SU-DHL-6 (cell line): Measurements from ENCODE around the gene MAP3K19.
"Not testable (repeated sequence)": the region's sequence is repeated elsewhere in the genome, so short reads cannot be mapped to it uniquely, and the experiment has no call there.

Experiments used
- H2AFZ ChIP-seq: fragments of 200-600 bp; sonication (generic); 2 replicates; pipeline ENCODE4 v1.6.1; 2014; ENCODE audit warnings: low read depth, mild to moderate bottlenecking, moderate library complexity, mixed read lengths, antibody characterized with exemption, low read length; ENCODE audit not compliant: severe bottlenecking
- H3F3A ChIP-seq: fragments of 200-600 bp; shearing (Covaris generic); 2 replicates; pipeline ENCODE4 v1.6.0; 2016; ENCODE audit warnings: antibody characterized with exemption, mild to moderate bottlenecking; ENCODE audit not compliant: insufficient read depth
- H3K27ac ChIP-seq: fragments of 200-600 bp; sonication (generic); 2 replicates; pipeline ENCODE4 v1.5.1; 2016; ENCODE audit warnings: low read depth, mild to moderate bottlenecking, low read length, moderate library complexity, mixed read lengths
- H3K27me3 ChIP-seq: fragments of 200-600 bp; sonication (generic), shearing (Covaris generic); 2 replicates; pipeline ENCODE4 v1.6.0; 2014; ENCODE audit warnings: mild to moderate bottlenecking, low read length
- H3K36me3 ChIP-seq: fragments of 200-600 bp; sonication (generic); 2 replicates; pipeline ENCODE4 v1.6.1; 2014; ENCODE audit warnings: mild to moderate bottlenecking, low read length, mixed read lengths
- H3K4me2 ChIP-seq: fragments of 300-600, 200-600 bp; shearing (Covaris generic), sonication (generic); 2 replicates; pipeline ENCODE4 v1.6.0; 2014; ENCODE audit warnings: low read length, low read depth, mild to moderate bottlenecking; ENCODE audit not compliant: poor library complexity, severe bottlenecking
- H3K4me3 ChIP-seq: fragments of 200-600 bp; sonication (generic); 2 replicates; pipeline ENCODE4 v1.5.1; 2014; ENCODE audit warnings: antibody characterized with exemption, low read length, mild to moderate bottlenecking, mixed read lengths; ENCODE audit not compliant: insufficient read depth, poor library complexity, severe bottlenecking
- H3K79me2 ChIP-seq: fragments of 200-600 bp; sonication (generic); 2 replicates; pipeline ENCODE4 v1.6.1; 2014; ENCODE audit warnings: mild to moderate bottlenecking, low read length, moderate library complexity; ENCODE audit not compliant: insufficient read depth
- H3K9ac ChIP-seq: fragments of 200-600 bp; sonication (generic); 2 replicates; pipeline ENCODE4 v1.7.0; 2014; ENCODE audit warnings: mild to moderate bottlenecking, low read length
- H3K9me2 ChIP-seq: fragments of 200-600 bp; sonication (generic); replicated peaks from 2 replicates; pipeline ENCODE4 v1.6.1; 2014; ENCODE audit warnings: low read length; ENCODE audit not compliant: insufficient read depth
- H3K9me3 ChIP-seq: fragments of 200-600 bp; sonication (generic); 2 replicates; pipeline ENCODE4 v1.6.1; 2014; ENCODE audit warnings: low read length, mixed read lengths; ENCODE audit not compliant: insufficient read depth
- H4K20me1 ChIP-seq: fragments of 200-600 bp; sonication (generic); 2 replicates; pipeline ENCODE4 v1.6.1; 2014; ENCODE audit warnings: low read depth, mild to moderate bottlenecking, antibody characterized with exemption, low read length, moderate library complexity, mixed read lengths
- CTCF ChIP-seq: fragments of 200-600 bp; sonication (generic); IDR thresholded peaks from one replicate; pipeline ENCODE4 v1.5.1; 2017; ENCODE audit warnings: antibody characterized with exemption, mild to moderate bottlenecking, low read length, moderate library complexity; ENCODE audit not compliant: insufficient read depth, poor library complexity, severe bottlenecking
- EZH2phosphoT487 ChIP-seq: fragments of 200-600 bp; sonication (generic), shearing (Covaris generic); conservative IDR thresholded peaks from 2 replicates; pipeline ENCODE4 v1.6.1; 2018; ENCODE audit warnings: mild to moderate bottlenecking, antibody characterized with exemption, low read length, moderate library complexity, mixed read lengths

Gene MAP3K19

GRCh38 chr2:135091681-135092080, 44.4 kb upstream of the MAP3K19 start:
- H3K79me2 ChIP-seq, result peaks cover 30% of the 10 kb centered on the region
- H3K27ac ChIP-seq, result no peak overlapping the region
- H3K36me3 ChIP-seq, result peaks cover 32% of the 10 kb centered on the region
- H3K4me3 ChIP-seq, result no peak overlapping the region
- TF ChIP-seq EZH2phosphoT487 (no peak), CTCF (no peak)
- no peaks in the 10 kb centered on the region for H3K27me3 ChIP-seq
- H3K9ac ChIP-seq, result no peak overlapping the region
- no peak overlapping the region for H3K4me2 ChIP-seq
- 0 out of 2 replicates have a peak, but pooled peaks cover 4% of the 10 kb centered on the region for H4K20me1 ChIP-seq
- H3F3A ChIP-seq, result no peaks in the 10 kb centered on the region
- no peaks in the 10 kb centered on the region for H3K9me2 ChIP-seq
- no peak overlapping the region for H2AFZ ChIP-seq
- H3K9me3 ChIP-seq, result no peaks in the 10 kb centered on the region

DNA sequence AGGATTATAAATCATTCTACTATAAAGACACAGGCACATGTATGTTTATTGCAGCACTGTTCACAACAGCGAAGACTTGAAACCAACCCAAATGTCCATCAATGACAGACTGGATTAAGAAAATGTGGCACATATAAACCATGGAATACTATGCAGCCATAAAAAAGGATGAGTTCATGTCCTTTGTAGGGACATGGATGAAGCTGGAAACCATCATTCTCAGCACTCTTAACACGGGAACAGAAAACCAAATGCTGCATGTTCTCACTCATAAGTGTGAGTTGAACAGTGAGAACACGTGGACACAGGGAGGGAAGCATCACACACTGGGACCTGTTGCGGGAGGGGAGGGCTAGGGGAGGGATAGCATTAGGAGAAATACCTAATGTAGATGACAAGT, 42.4 kb upstream of the MAP3K19 start:
- H3K4me3 ChIP-seq, result not testable (repeated sequence)
- peaks cover 44% of the 10 kb centered on the region for H3K79me2 ChIP-seq

DNA sequence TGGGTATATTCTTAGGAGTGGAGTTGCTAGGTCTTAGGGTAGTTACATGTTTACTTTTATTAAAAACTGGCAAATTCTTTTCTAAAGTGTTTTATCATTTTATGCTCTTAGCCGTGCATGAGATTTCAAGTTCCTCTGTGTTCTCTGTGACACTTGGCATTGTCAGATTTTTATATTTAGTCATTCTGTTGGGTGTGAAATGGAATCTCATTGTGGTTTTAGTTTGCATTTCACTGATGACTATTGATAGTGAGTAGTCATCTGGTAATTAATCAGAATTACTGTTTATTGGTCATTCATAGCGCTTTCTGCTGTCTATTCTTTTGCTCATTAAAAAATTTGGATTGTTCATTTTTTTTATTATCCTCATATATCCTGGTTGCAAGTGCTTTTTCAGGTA, 39.0 kb upstream of the MAP3K19 start:
- Histone ChIP-seq H2AFZ (no peak overlapping the region), H3K36me3 (peaks cover 16% of the 10 kb centered on the region), H3K9me3 (no peaks in the 10 kb centered on the region), H3K27me3 (no peaks in the 10 kb centered on the region), H3K27ac (no peak overlapping the region), H3K4me3 (no peak overlapping the region), H3K9ac (no peak overlapping the region), H3K9me2 (no peaks in the 10 kb centered on the region), H3F3A (no peaks in the 10 kb centered on the region), H3K79me2 (peaks cover 68% of the 10 kb centered on the region), H3K4me2 (no peak overlapping the region), H4K20me1 (peaks cover 4% of the 10 kb centered on the region; the same call in 1 of the 2 replicates)
- TF ChIP-seq CTCF (no peak), EZH2phosphoT487 (no peak)

More for the DNA sequence above, 42.4 kb upstream of the MAP3K19 start:
- H3K4me2 ChIP-seq, H3K9ac ChIP-seq, H4K20me1 ChIP-seq, H3K27ac ChIP-seq, H3F3A ChIP-seq, H3K27me3 ChIP-seq, H2AFZ ChIP-seq, H3K9me3 ChIP-seq, H3K9me2 ChIP-seq: not testable (repeated sequence)
- peaks cover 23% of the 10 kb centered on the region for H3K36me3 ChIP-seq

DNA sequence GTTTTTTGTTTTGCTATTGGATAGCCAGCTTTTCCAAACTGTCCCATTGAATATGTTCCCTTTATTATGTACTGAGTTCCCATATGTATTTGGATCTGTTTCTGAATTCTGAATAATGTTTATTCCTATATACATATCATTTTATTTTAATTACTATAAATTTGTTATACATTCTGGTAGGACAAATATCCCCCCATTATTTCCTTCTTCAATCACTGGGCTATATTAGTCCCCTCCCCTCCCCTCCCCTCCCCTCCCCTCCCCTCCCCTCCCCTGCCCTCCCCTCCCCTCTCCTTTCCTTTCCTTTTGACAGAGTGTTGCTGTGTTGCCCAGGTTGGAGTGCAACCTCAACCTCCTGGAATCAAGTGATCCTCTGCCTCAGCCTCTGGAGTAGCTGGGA, 31.2 kb upstream of the MAP3K19 start:
- H2AFZ ChIP-seq, result no peak overlapping the region
- no peaks in the 10 kb centered on the region; the same call in 1 of the 2 replicates for H4K20me1 ChIP-seq

More for the DNA sequence above, 31.2 kb upstream of the MAP3K19 start:
- peaks cover 10% of the 10 kb centered on the region for H3K36me3 ChIP-seq
- H3F3A ChIP-seq, result peaks cover 7% of the 10 kb centered on the region; the same call in 1 of the 2 replicates
- no peak for TF ChIP-seq EZH2phosphoT487
- H3K9ac ChIP-seq, result no peak overlapping the region
- H3K9me3 ChIP-seq, result peaks cover 5% of the 10 kb centered on the region; the same call in 1 of the 2 replicates
- H3K4me3 ChIP-seq, result no peak overlapping the region
- no peaks in the 10 kb centered on the region for H3K9me2 ChIP-seq
- no peaks in the 10 kb centered on the region for H3K27me3 ChIP-seq
- peaks cover 83% of the 10 kb centered on the region for H3K79me2 ChIP-seq
- no peak overlapping the region for H3K4me2 ChIP-seq
- H3K27ac ChIP-seq, result no peak overlapping the region
